HG03571 (cell line): ENCODE results near the gene EIF4G3.
"Not testable (repeated sequence)": the region's sequence is repeated elsewhere in the genome, so short reads cannot be mapped to it uniquely, and the experiment has no call there.

Experiments
- ATAC-seq: cut with Tn5 transposase; IDR thresholded peaks from one replicate; pipeline ENCODE4 v1.9.1; 2021; ENCODE audit not compliant: unreplicated experiment

The EIF4G3 gene

DNA sequence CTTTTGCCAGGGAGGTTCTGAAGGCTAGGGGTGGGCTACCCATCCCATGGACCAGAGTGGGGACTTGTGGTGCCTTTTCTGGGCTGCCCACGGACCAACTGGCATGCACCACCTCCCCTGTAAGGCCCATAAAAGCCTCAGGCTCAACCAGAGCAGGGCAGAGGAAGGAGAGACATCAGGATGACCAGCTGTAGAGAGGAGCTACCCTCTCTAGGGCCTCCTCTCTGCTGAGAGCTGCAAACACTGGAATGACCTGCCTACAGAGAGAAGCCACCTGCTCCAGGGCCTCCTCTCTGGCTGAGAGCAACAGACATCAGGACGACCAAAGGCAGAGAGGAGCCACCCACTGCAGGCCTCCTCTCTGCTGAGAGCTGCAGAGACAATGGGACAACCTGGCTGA is 140.9 kb downstream of the EIF4G3 start:
- ATAC-seq, result no peak

DNA sequence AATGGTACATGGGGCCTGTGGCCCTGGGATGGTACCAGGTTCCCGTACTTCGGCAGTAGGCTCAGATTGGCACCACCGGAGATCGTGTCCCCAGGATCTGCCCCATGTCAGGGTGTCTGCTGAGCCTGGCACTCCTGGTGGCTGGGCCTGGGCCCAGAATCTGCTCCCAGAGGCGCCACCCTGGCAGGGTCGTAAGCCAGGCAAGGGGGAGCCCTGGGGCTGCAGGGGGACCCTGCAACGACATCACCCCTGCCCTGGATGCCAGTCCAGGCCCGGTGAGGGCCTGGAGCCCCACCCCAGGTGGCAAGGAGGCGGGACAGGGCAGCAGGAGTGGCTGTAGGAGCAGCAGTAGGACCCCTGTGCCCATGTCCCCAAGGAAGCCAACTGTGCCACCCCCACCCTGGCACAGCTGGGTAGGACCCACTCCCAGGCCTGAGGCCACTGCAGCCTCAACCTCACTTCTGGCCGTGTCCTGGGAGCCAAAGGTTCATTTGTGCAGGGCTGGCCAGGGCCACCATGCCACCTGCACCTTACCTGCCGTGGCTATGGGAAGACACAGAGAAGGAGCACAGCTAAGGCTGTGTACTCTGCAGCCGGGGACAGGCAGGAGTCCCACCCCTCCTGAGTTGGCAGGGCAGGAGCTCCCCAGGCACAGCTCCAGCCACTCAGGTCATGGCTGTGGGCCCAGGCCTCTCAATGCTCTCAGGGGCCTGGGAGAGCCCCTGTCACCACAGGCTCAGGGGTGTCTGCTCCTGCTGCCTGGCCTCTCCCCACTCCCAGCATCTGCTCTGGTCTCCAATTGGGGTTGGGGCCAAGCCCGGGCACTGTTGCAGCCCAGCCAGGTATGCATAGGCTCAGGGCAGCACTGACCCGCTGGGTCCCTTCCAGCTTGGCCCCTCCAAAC is 141.7 kb downstream of the EIF4G3 start:
- no peak for ATAC-seq

DNA sequence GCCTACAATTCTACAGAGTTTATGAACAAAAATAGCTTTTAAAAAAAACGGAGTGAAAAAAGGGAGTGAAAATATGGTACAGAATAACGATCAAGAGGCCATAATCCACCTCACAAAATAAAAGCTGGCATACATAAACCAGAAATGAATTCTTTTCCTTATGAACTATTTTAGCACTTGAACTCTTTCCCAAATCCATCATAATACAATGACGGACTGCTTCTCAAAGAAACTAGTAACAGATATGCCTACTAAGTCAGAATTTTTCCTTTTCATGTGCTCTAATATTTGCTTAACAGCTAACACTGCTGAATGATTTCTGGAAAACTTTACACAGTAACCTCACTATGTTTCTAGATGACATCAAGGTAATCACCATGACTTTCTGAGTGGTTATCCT is 144.0 kb downstream of the EIF4G3 start:
- no peak for ATAC-seq

DNA sequence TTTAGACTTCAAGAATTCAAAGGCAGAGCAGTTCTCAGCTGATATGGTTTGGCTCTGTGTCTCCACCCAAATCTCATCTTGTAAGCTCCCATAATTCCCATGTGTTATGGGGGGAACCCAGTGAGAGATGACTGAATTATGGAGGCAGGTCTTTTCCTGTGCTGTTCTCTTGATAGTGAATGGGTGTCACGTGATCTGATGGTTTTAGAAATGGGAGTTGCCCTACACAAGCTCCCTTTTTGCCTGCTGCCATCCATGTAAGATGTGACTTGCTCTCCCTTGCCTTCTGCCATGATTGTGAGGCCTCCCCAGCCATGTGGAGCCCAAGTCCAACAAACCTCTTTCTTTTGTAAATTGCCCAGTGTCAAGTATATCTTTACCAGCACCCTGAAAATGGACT is 146.5 kb downstream of the EIF4G3 start:
- ATAC-seq, result no peak

DNA sequence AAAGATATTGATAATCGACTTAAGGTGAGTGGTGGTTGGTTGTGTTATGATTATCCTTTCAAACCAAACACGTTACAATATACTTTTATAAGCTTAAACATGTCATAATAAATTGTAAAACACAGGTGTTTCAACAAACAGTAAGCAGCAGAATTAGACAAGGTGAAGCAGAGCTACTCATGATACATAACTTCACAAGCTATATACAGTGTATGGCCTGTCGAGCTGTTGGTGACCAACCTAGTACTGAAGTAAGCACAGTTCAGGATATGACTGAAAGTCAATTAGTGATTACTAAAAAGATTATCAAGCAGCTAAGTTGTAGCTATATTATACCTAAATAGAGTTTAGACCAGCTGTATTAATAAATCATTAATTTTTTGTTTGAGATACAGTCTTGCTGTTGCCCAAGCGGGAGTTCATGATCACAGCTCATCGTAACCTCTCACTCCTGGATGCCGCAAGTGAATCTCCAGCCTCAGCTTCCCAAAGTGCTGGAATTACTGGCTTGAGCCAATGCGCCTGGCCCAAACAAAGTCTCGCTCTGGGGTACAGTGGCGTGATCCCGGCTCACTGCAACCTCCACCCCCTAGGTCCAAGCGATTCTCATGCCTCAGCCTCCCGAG is 148.1 kb downstream of the EIF4G3 start:
- ATAC-seq, result no peak

DNA sequence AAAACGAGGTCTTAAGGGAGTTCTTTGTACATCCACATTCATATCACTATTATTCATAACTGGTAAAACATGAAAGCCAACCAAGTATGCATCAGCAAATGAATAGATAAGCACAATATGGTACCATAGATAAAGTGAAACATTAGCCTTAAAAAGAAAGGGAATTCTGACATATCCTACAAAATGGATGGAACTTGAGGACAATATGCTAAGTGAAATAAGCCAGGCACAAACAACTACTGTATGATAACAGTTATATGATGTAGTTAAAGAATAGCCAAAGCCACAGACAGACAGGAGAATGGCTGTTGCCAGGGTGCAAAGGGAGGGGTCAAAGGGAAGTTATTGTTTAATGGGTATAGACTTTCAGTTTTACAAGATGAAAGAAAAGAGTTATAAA is 148.9 kb downstream of the EIF4G3 start:
- no peak for ATAC-seq

DNA sequence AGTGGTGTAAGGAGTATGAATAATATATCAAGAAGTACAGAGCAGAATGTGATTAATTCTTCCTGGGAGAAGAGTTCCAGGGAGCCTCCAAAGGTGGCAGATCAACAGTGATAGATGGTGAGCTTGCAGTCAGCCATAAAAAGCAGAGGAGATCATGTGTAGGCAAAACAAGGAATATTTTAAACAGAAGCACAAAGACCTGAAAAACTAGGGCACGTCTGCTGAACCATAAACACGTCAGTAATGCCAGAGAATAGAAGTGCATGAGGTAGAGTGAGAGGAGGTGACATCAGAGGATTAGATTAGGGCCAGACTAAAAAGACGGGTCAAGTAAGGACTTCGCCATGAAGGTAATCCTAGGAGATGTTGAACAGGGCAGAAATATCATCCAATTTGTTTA is 151.8 kb downstream of the EIF4G3 start:
- no peak for ATAC-seq

DNA sequence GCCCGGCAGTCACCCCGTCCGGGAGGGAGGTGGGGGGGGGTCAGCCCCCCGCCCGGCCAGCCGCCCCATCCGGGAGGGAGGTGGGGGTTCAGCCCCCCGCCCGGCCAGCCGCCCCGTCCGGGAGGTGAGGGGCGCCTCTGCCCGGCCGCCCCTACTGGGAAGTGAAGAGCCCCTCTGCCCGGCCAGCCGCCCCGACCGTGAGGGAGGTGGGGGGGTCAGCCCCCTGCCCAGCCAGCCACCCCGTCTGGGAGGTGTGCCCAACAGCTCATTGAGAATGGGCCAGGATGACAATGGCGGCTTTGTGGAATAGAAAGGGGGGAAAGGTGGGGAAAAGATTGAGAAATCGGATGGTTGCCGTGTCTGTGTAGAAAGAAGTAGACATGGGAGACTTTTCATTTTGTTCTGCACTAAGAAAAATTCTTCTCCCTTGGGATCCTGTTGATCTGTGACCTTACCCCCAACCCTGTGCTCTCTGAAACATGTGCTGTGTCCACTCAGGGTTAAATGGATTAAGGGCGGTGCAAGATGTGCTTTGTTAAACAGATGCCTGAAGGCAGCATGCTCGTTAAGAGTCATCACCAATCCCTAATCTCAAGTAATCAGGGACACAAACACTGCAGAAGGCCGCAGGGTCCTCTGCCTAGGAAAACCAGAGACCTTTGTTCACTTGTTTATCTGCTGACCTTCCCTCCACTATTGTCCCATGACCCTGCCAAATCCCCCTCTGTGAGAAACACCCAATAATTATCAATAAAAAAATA is 152.4 kb downstream of the EIF4G3 start:
- ATAC-seq, result not testable (repeated sequence)

DNA sequence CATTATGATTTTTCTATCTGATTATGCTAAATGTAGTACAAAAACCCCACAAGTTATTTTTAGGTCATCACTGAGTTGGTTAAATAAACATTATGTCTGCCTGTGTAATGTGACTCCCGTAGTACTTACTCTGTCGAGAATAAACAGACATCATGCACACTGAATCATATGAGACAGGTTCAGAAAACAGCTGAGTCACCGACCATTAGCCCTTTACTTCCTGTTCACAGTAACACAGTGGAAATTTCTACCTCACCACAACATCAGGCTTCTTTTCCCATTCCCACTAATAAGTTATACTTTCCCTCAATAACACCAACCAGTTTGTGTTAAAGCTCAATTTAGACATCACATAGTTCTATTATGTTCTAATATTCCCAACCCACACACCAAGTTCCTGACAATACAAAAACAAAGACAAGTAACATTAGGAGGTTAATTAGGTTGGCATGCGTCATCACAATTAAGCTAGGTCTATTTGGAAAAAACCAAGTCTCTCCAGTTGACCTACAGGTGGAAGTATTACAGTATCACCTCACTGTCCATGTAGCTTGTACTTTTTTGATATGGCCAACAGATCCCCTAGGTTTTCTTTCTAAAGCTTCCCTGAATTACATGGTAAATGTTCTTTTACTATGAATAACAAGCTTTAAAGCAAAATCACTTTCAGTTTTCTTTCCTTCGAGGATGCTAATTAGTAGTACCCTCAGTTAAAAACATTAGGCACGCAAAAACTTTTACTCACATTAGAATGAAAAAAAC is 154.2 kb downstream of the EIF4G3 start:
- peak; percentile 82 for ATAC-seq

DNA sequence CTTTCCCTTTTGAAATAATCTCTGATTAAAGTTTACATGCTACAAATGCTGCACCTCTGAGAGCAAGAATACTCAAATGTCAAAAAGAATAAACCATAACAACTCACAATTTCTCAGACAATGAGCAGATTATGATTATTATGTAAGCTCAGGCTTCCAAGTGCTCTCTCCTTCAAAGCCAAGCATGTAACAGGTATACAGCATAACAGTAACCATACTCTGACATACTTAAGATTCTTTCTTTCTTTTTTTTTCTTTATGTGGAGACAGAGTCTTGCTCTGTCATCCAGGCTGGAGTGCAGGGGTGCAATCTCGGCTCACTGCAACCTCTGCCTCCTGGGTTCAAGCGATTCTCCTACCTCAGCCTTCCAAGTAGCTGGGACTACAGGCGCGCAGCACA is 155.4 kb downstream of the EIF4G3 start:
- ATAC-seq, result no peak

DNA sequence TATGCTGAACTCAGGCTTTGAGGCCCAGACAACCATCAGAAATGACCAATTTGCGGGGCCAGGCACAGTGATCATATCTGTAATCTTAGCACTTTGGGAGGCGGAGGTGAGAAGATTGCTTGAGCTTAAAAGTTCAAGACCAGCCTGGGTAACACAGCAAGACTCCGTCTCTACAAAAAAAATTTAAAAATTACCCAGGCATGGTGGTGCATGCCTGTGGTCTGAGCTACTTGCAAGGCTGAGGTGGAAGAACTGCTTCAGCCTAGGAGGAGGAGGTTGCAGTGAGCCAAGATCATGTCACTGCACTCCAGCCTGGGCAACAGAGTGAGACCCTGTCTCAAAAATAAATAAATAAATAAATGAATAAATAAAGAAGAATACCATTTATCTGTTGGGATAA is 156.5 kb downstream of the EIF4G3 start:
- ATAC-seq, result no peak

DNA sequence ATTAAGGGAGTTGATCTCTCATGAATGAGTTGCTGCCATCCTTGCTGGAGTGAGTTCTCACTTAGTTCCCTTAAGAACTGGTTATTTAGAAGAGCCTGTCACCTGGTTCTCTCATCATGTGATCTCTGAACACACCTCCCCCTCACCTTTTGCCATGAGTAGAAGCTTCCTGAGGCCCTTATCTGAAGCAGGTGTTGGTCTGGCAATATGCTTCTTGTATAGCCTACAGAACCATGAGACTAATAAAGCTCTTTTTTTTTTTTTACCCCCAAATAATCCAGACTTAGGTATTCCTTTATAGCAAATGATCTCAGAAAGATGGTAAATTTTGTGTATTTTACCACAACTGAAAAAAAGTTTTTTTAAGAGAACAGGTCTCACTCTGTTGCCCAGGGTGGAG is 158.0 kb downstream of the EIF4G3 start:
- ATAC-seq, result no peak

DNA sequence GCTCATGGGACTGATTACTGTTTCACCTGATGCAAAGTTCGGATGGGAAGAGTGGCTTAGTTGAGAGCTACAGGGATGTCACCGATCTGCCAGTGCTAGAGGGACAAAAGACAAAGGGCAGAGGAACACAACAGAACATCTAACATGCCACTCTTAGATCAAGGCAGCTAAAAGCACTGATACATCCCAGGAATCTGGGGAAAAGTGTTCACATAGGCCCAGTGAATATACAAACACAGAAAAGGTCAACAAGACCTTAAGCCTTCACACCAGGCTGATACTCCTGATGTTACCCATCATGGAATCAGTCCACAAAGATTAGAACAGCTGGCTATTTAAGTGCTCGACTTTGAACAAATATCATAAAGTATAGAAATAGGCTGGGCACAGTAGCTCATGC is 163.2 kb downstream of the EIF4G3 start:
- ATAC-seq, result no peak

DNA sequence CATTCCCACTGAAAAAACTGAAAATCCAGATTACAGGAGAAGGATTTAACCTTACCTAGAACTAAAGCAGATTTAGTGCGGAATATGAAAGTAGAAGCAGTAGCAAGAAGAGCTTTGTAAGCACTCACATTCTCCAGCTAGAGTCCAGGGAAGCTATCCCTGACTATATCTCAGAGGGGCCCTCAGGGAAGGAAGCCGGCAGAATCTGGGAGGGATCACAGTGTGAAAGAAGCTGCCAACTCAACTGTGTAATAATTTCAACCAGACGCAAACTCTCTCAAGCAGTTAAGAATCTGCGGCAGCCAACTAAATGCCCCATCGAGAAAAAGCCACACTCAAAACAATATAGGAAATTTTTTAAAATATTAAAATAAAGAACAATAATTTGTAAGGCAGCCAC is 163.8 kb downstream of the EIF4G3 start:
- ATAC-seq, result no peak

DNA sequence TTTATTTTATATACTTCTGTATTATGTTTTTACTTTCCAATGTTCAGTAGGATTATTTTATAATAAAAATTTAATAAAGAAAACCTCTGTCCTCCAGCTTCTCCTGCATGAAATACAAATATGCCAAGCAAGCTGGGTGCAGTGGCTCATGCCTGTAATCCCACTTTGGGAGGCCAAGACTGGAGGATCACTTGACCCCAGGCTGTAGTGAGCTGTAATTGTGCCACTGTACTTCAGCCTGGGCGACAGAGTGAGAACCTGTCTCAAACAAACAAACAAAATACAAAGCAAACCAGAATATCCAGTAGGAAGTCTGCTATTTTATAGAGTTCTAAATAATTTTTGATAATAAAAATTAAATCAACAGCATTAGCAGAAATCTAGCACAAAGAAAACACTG is 168.8 kb downstream of the EIF4G3 start:
- no peak for ATAC-seq

DNA sequence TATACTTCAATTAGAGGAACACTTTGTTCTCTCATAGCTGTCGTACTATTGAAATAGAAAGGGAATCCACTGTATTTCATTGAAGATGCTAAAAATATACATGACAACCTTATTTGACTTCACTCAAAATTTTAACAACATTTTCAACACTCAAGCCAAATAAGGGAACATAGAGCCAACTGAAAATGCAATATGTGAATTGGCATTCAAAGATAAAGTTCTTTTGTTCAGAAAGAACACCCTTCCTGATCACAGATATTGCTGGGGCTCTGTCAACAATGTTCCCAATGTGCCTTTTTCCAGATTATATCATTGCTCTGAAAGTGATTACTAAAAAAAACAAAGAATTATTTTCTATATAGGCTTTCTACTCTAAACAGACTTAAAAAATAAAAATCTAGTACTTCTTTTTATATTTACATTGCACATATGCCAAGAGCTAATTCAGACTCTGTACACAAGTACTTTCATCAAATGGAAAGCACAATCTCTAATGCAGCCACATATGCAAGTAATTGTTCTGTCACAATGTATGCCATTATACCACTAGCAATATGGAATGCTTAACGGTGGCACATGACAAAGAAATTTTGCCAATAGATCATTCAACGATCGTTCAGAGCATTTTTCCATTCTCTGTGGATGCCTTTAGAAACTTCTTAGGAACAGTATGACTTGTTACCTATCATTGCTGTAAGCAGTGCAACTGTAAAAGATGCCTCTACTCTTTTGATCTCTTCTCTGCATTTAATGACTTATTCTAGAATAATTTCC is 171.0 kb downstream of the EIF4G3 start:
- no peak for ATAC-seq

DNA sequence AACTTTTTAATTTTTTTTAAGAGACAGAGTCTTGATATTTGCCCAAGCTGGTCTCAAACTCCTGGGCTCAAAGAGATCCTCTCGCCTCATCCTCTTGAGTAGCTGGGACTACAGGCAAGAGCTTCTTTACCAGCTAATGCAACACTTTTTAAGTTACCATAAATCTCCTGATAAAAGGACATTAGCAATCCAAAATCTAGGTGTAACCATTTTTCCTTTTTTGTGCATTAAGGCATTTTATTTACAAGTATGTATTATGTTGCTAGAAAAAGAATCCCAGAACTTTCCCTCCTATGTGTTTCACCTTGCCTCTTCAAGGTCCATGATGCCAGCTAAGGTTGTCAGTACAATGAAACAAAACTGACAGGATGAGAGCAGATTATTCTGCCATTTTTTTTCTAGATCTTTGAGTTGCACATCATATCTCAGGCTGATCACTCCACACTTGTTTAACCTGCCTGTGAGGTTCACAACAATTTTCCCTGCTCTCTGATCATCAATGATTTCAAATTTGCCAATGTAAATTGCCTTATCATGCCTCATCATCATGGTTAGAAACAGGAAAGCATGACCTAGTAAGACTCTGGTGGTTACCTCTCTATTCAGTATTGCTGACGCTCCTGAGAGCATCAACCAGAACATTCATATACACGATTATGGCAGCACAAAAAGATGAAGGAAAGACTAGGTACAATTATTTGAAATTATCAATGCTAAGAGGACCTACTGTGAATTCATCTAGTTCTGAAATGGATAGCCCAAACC is 173.2 kb downstream of the EIF4G3 start:
- no peak for ATAC-seq

DNA sequence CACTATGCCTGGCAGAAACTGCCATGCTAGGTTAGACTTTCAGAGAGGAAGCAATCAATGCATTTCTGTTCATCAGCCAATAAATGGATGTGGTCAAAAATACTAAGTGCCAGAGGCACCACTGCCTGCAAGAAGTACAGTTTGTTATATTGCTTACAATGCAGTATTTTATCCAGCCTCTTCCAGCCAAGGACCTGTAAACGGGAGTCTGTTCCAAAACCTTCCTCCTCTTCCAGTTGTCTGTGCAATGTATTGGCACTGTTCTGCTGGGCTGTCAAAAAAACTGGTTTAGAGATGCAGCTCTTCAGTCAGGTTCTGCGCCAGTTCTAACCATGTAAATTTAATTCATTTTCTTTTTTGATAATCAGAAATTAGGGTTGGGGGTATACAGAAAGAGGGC is 175.7 kb downstream of the EIF4G3 start:
- no peak for ATAC-seq

DNA sequence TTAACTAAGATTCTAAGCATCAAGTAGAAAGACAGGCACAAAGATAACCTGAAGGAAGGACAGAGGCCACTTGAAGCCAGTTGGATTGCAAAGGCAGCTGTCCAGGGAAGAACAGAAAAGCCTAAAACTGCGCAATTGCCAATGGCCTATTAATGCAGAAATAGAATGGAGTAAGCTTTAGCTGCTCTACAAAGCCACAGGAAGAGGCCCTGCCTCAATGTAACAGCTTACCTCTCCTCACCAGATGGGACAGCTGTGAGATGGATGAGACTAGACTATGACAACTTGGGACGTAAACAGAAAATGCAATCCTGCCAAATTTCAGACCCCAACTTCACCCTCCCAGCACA is 176.5 kb downstream of the EIF4G3 start:
- ATAC-seq, result no peak
